Mononuclear cell (primary cell): ENCODE results near the gene KRTAP5-3. TPM values are rescaled to one million over a fixed set of nuclear protein-coding genes. Genes with fewer than 3 reads are reported as not detected.

Source experiments
- H3K27me3 ChIP-seq: 2 replicates; pipeline ENCODE4 v1.6.0; 2011; ENCODE audit warnings: low read length, control low read depth; ENCODE audit not compliant: insufficient read depth
- H3K4me1 ChIP-seq: 2 replicates; pipeline ENCODE4 v1.5.1; 2011; ENCODE audit warnings: mild to moderate bottlenecking, low read length, control low read depth; ENCODE audit not compliant: insufficient read depth
- H3K4me3 ChIP-seq: 2 replicates; pipeline ENCODE4 v1.5.1; 2011; ENCODE audit warnings: mild to moderate bottlenecking, low read length, moderate library complexity
- H3K9me3 ChIP-seq: 2 replicates; pipeline ENCODE4 v1.5.1; 2011; ENCODE audit warnings: low read depth, mild to moderate bottlenecking, control low read depth, low read length
- total RNA-seq: library from RNA; depleted of rRNA; stranded (reverse); fragments of >200 nt; gene quantifications from one replicate; pipeline ENCODE4 v1.2.3, GENCODE V29; 2012

KRTAP5-3 gene
- total RNA-seq, 1 donor = not detected

GRCh38 chr11:1570896-1571759 lies 37.1 kb downstream of the KRTAP5-3 start:
- Histone ChIP-seq H3K27me3 (peaks cover 30% of the 10 kb centered on the region), H3K4me1 (peaks cover 25% of the 10 kb centered on the region), H3K9me3 (no peaks in the 10 kb centered on the region), H3K4me3 (peak overlapping the region; percentile 20)

DNA sequence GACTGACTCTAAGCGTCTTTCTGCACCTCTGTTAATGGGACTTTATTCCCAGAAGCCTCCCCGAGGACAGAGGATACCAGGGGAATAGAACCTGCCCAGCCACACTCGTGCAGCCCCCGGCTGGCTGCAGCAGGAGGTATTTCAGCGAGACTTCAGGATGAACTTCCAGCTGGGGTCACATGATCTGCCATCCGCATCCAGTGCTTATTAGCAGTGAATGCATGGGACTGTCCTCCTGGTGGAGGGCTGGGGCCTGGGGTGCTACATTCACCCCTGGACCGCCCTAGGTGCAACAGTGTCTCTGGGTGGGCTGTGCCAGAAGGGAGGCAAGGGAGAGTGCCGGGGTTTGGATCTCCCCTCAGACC lies 37.8 kb downstream of the KRTAP5-3 start:
- Histone ChIP-seq H3K9me3 (no peaks in the 10 kb centered on the region), H3K27me3 (peaks cover 27% of the 10 kb centered on the region), H3K4me3 (no peak overlapping the region), H3K4me1 (peaks cover 25% of the 10 kb centered on the region)

DNA sequence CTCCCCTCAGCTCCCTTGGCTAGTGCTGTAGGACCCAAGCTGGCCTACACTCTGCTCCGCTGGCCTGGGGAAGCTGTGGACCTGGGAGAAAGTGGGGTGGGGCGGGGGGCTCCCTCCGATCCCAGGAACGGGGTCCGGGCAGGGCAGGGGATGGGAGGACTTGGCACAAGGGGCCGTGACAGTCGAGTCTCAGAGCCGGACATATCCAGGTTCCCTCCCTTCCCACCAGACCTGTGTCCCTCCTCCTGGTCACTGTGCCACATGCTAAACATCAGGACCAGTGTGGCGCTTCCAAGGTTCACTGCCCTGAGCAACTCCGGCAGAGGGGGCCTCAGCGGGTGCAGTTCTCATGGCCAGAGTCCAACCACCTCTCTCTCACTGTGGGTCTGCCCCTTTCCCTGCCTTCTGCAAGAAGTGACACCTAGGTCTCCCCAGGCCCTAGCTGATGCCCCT lies 38.2 kb downstream of the KRTAP5-3 start:
- Histone ChIP-seq H3K27me3 (peaks cover 23% of the 10 kb centered on the region), H3K9me3 (no peaks in the 10 kb centered on the region), H3K4me3 (no peak overlapping the region), H3K4me1 (peaks cover 25% of the 10 kb centered on the region)

GRCh38 chr11:1569251-1569780 lies 38.9 kb downstream of the KRTAP5-3 start:
- Histone ChIP-seq H3K4me3 (no peak overlapping the region), H3K9me3 (no peaks in the 10 kb centered on the region), H3K27me3 (peaks cover 20% of the 10 kb centered on the region), H3K4me1 (peaks cover 23% of the 10 kb centered on the region)

DNA sequence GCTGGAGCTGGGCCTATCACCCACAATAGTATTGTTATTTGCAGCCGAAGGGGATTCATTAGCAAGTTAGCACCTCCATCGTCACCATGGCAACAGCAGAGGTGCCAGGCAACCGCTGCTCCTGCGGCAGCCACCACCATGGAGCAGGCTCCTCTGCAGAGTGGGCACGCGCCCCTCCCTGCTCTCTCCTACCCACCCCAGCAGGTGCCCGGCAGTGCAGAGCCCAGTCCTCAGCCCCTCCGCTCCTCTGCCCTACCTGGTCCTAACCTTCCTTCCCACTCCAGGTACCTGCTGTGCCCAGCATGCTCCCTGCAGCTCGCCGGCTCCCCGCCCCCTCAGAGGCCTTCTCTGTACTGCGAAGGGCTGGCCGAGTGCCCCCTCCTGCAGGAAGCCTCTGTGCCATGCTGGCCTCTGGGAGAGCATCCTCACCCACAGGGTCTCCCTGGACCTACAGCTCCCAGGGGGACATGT lies 39.8 kb downstream of the KRTAP5-3 start:
- Histone ChIP-seq H3K27me3 (peaks cover 13% of the 10 kb centered on the region), H3K4me3 (no peak overlapping the region), H3K4me1 (peaks cover 15% of the 10 kb centered on the region), H3K9me3 (no peaks in the 10 kb centered on the region)

GRCh38 chr11:1567721-1568100 lies 40.6 kb downstream of the KRTAP5-3 start:
- H3K4me3 ChIP-seq = no peak overlapping the region
- H3K4me1 ChIP-seq = peaks cover 11% of the 10 kb centered on the region
- no peaks in the 10 kb centered on the region for H3K9me3 ChIP-seq
- peaks cover 12% of the 10 kb centered on the region for H3K27me3 ChIP-seq

- Histone ChIP-seq H3K27me3 (peaks cover 12% of the 10 kb centered on the region), H3K9me3 (no peaks in the 10 kb centered on the region), H3K4me1 (peaks cover 11% of the 10 kb centered on the region), H3K4me3 (no peak overlapping the region)
Measured at GRCh38 chr11:1567052-1567720, 41.1 kb downstream of the KRTAP5-3 start.

GRCh38 chr11:1566381-1567051 lies 41.7 kb downstream of the KRTAP5-3 start:
- Histone ChIP-seq H3K4me1 (peaks cover 11% of the 10 kb centered on the region), H3K9me3 (no peaks in the 10 kb centered on the region), H3K4me3 (no peak overlapping the region), H3K27me3 (peaks cover 12% of the 10 kb centered on the region)

DNA sequence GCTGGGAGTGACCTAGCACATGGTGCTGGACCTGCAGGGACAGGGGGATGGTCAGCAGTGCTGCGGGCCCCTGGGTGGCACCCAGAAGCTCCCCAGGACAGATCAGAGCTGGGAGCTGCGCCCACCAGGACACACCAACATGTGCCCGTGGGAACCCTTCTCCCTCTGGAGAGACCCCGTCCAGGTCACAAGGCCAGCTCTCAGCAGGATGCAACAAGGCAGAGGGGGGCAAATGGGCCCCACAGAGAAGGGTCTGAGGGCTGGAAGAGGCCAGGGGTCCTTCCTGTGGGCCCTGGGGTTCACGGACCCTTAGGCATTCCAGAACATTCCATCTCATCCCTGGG lies 42.4 kb downstream of the KRTAP5-3 start:
- Histone ChIP-seq H3K4me3 (no peak overlapping the region), H3K27me3 (peaks cover 8% of the 10 kb centered on the region), H3K9me3 (no peaks in the 10 kb centered on the region), H3K4me1 (peaks cover 5% of the 10 kb centered on the region)

DNA sequence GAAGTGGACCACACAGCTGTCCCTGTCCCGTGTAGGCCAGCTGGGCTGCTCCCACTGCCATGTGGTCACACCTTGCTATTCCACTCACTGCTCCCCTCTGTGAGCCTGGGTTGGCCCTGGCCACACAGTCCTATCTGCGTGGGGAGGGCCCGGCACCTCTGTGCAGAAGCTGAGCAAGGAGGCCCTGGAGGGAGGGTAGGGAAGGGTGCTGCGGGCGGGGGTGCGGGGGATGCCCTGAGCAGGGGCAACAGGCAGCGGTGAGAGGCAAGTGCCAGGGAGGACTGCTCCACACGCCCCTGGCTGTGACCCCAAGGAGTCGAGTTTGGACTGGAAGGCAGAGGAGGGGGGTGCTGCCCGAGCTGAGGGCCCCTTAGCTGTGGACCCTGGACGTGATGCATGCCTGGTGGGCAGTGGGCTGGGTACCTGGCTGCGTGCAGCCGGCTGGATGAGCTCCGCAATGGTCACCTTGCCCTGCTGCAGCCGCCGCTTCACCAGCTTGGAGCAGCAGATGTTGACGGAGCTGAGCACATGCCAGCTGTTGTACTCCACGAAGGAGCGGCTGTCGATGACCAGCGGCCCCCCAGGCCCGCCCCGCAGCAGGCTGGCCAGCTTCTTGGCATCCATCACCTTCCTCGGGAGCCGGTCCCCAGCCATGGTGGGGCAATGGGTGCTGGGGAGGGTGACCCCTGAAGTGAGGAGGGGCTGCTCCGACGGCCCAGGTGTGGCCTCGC lies 42.9 kb downstream of the KRTAP5-3 start:
- Histone ChIP-seq H3K27me3 (peaks cover 3% of the 10 kb centered on the region), H3K4me3 (no peak overlapping the region), H3K9me3 (no peaks in the 10 kb centered on the region), H3K4me1 (peaks cover 1% of the 10 kb centered on the region)

GRCh38 chr11:1564535-1565172 lies 43.6 kb downstream of the KRTAP5-3 start:
- no peaks in the 10 kb centered on the region for H3K27me3 ChIP-seq
- H3K4me3 ChIP-seq = no peak overlapping the region
- H3K9me3 ChIP-seq = no peaks in the 10 kb centered on the region
- no peaks in the 10 kb centered on the region for H3K4me1 ChIP-seq

- Histone ChIP-seq H3K4me3 (no peak overlapping the region), H3K9me3 (no peaks in the 10 kb centered on the region), H3K4me1 (no peaks in the 10 kb centered on the region), H3K27me3 (no peaks in the 10 kb centered on the region)
Measured at GRCh38 chr11:1563697-1564534, 44.3 kb downstream of the KRTAP5-3 start.

GRCh38 chr11:1563149-1563638 lies 45.1 kb downstream of the KRTAP5-3 start:
- Histone ChIP-seq H3K27me3 (no peaks in the 10 kb centered on the region), H3K9me3 (no peaks in the 10 kb centered on the region), H3K4me1 (no peaks in the 10 kb centered on the region), H3K4me3 (no peak overlapping the region)
